ENCODE measurements around the gene TTLL5.

The TTLL5 gene

GRCh38 chr14:75625034-75625433 is 36.0 kb upstream of the TTLL5 start:
- TF ChIP-seq, protein P1, sequence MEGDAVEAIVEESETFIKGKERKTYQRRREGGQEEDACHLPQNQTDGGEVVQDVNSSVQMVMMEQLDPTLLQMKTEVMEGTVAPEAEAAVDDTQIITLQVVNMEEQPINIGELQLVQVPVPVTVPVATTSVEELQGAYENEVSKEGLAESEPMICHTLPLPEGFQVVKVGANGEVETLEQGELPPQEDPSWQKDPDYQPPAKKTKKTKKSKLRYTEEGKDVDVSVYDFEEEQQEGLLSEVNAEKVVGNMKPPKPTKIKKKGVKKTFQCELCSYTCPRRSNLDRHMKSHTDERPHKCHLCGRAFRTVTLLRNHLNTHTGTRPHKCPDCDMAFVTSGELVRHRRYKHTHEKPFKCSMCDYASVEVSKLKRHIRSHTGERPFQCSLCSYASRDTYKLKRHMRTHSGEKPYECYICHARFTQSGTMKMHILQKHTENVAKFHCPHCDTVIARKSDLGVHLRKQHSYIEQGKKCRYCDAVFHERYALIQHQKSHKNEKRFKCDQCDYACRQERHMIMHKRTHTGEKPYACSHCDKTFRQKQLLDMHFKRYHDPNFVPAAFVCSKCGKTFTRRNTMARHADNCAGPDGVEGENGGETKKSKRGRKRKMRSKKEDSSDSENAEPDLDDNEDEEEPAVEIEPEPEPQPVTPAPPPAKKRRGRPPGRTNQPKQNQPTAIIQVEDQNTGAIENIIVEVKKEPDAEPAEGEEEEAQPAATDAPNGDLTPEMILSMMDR (IDR thresholded peaks at IDR 0.05; ENCODE audit: insufficient read depth, low read depth, low read length, missing control alignments): no peak
- DNase-seq (ENCODE audit: low read depth): no peak
- no peak overlapping the region for H3K4me3 ChIP-seq (ENCODE audit: low read length)

GRCh38 chr14:75626396-75626795 is 34.6 kb upstream of the TTLL5 start:
- TF ChIP-seq, protein P1 (IDR thresholded peaks at IDR 0.05; ENCODE audit: insufficient read depth, low read depth, low read length, missing control alignments): no peak
- DNase-seq (ENCODE audit: low read depth): no peak
- H3K4me3 ChIP-seq (ENCODE audit: low read length): no peak overlapping the region

DNA sequence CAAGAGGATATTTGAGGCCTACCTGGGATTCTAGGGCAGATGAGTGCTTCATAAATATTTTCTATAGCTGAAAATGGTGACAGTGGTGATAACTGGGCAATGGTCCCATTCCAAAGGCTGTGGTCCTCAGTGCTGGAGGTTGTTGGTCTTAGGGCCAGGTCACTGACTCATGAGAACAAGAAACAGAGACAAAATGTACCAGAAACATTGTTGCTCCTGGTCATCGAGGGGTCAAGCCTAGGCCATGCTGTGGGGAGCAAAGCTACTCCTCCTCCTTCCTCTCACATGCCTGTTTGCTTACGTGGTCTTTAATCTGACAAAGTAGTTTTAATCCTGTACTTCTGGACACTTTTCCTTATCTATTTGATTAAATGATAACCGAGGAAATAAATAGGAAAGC is 34.2 kb upstream of the TTLL5 start:
- TF ChIP-seq, protein P1 (IDR thresholded peaks at IDR 0.05; ENCODE audit: insufficient read depth, low read depth, low read length, missing control alignments): no peak
- DNase-seq (ENCODE audit: low read depth): no peak
- no peak overlapping the region for H3K4me3 ChIP-seq (ENCODE audit: low read length)

DNA sequence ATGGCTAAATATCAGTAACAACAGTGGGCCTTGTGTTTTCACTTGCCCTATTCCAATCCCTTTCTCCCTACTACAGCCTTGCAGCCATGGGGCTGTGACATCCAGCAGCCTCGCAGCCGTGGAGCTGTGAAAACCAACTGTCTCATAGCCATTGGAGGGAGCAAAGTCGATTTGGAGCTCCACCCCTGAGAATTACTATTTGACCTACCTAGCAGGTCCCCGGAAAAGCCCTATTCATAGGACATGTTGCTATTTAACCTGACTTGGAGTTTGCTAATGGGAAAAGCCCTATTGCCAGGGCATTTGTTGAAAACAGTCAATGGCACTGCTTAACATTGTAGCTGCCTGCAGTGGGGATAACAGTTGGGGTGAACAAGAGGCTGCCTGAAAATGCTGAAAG is 33.6 kb upstream of the TTLL5 start:
- DNase-seq (ENCODE audit: low read depth): no peak
- TF ChIP-seq, protein P1 (IDR thresholded peaks at IDR 0.05; ENCODE audit: insufficient read depth, low read depth, low read length, missing control alignments): no peak

DNA sequence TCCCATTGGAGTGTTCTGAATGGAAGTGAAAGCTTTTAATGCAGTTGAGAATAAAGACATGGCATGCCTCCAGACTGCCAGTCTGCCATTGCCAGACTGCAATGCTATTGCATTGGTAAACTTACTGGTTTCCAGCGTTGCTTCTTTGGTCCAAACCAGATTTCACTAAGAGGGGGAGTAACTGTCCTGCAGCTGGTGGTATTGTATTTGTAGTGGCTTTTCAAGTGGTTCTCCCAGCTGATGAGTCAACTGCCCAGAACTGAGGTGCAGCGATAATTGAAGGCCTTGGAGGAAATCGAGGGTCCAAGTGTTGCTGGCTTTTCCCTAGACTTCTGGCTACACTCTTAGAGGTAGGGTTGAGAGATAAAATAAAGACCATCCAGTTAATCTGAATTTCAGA is 32.2 kb upstream of the TTLL5 start:
- no peak for DNase-seq (ENCODE audit: low read depth)
- TF ChIP-seq, protein P1 (IDR thresholded peaks at IDR 0.05; ENCODE audit: insufficient read depth, low read depth, low read length, missing control alignments): no peak
- H3K4me3 ChIP-seq (ENCODE audit: low read length): no peak overlapping the region

More for the DNA sequence above, 33.6 kb upstream of the TTLL5 start:
- no peak overlapping the region for H3K4me3 ChIP-seq (ENCODE audit: low read length)

DNA sequence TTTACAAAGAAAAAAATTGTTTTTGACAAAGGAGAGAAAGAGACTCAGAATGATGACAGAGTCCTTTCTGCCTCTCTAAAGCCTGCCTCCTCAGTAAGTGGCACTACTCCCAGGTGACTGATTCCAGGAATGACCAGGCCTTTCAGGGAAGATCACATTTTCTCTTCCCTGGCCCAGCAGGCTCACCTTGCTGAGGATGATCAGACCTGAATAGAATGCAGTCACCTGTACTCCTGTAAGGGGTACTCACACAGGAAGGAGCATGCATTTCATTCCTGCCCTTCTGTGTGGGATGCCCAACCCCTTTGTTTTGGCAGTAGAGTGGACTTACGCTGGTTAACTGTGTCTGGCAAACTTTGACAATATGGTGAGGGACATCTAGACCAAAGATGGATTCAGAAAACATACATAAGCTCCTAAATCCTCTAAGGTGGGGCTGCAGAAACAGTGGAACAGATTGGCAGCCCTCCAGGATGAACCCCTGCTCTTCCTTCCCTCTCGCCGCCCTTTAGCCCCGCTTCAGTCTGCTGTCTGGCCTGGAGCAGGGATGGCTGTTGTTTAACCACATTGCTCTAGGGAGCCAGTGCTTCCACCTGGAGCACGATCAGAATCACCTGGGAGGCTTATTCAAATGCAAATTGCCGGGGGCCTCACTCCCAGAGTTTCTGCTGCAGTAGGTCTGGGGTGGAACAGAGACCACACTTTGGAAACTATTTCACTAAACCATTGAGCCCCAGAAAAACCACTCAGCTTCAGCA is 30.2 kb upstream of the TTLL5 start:
- DNase-seq (ENCODE audit: low read depth): no peak

More for the DNA sequence above, 30.2 kb upstream of the TTLL5 start:
- TF ChIP-seq, protein P1 (IDR thresholded peaks at IDR 0.05; ENCODE audit: insufficient read depth, low read depth, low read length, missing control alignments): no peak
- H3K4me3 ChIP-seq (ENCODE audit: low read length): no peak overlapping the region
